EH (cell line): ENCODE results near the gene FGD5.

Experiments
- DNase-seq: peaks from one replicate; pipeline ENCODE4 v3.0.0-alpha.2; 2015; ENCODE audit warnings: low read depth

FGD5 gene

GRCh38 chr3:14905055-14905657 is 86.4 kb downstream of the FGD5 start:
- no peak for DNase-seq

- DNase-seq = no peak
Observed at GRCh38 chr3:14906355-14906971, 87.7 kb downstream of the FGD5 start.

GRCh38 chr3:14907043-14907966 is 88.5 kb downstream of the FGD5 start:
- no peak for DNase-seq

DNA sequence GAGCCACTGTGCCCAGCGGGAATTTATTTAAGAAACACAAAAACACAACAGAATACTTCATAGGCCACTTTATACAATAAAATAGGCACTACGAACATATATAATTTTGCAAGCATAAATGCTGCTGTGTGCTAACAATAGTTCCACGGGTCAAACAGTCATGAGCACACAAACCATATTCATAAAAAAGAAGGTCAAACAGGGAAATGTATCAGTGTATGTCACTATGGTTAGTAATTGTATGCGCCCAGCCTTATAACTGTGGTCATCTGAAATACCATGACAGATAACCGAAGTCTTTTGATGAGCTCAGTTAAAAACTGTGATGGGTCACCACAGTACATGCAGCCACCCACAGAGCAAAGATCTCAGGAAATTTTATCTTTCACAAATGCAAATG is 90.5 kb downstream of the FGD5 start:
- no peak for DNase-seq

DNA sequence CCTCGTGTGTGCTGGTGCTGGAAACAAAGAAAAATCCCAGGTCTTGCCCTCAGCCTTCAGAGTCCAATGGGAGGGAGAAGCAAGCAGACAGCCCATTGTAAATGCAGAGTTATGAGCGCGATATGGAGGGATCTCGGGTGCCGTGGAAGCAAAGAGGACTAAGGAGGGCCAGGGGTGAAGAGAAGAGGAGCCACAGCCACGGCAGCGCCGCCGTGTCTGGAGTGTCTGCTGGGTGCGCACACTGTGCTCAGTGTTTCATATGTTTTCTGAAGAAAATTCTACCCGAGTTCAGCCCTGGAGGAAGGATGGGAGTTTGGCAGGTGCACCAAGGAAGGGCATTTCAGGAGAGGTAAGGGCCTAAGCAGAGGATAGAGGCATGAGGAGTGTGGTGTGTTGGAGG is 92.9 kb downstream of the FGD5 start:
- no peak for DNase-seq

DNA sequence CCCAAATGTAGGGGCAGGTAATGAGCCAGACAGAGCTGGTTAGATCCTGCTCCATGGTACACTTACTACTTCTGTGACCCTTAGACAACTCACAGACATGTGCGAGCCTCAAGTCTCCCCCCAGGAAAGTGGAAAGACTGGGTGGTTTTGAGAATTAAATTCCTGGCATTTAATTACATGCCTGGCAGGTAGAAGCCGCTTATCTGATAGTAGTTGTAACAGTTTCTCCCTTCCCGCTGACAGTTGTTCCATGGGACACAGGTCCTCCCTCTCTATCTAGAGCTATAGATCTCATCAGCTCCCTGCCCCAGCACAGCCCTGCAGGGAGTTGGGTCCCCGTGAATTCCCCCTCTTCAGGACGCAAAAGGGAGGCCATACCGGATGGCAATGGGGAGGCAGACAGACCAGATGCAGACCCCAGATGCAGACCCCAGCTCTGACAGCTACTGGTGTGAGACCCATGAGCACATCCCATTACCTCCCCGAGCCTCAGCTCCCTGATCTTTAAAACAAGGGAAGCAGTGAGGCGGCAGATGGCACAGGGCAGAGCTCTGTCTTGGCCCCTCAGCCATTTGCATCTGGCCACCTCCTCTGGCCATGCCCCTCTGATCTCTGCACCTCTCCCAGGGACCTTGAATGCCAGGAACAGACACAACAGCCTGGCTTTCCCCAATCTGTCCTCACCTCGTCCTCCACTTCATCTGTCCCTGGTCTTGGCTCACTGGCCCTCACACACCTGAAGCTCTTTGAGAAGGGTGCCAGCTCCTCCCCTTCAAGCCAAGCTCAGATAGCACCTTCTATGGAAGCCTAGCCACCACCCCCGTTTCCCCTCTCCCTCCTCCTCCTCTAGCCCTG is 94.5 kb downstream of the FGD5 start:
- no peak for DNase-seq

GRCh38 chr3:14913926-14914778 is 95.4 kb downstream of the FGD5 start:
- DNase-seq = no peak

- DNase-seq = no peak
Observed at GRCh38 chr3:14914779-14915117, 96.0 kb downstream of the FGD5 start.

DNA sequence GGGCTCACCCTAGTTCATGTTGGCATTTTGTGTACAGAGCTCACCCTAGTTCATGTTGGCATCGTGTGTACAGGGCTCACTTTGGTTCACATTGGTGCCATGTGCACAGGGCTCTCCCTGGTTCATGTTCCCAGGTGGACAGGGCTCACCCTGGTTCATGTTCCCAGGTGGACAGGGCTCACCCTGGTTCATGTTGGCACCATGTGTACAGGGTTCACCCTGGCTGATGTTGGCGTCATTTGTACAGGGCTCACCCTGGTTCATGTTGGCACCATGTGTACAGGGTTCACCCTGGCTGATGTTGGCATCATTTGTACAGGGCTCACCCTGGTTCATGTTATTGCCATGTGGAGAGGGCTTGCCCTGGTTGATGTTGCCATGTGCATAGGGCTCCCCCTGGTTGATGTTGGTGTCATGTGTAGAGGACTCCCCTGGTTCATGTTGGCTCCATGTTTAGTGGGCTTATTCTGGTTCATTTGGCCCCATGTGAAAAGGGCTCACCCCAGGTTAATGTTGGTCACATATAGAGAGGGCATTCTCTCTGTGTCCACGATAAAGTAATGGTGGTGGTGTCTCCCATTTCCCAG is 97.0 kb downstream of the FGD5 start:
- DNase-seq = no peak

DNA sequence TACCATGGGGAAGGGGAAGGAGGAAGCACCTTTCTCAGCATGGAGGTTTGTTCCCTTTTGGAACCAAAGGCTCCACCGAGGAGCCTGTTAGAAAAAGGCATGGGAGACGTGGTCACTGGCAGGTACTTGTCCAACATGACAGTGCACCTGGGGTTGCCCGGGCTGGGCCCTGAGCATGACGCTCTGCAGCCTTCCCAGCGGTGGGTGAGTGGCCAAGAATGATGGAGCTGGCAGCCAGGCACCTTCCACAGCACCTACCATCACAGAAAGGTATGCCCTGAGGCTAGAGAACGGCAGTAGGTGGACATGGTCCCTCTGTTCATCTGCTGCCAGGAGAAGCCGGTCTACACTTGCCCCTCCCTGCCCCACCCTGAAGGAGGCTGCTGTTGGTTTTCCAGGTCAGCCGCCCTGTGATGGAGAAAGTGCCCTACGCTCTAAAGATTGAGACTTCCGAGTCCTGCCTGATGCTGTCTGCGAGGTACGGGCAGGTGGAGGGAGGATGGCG is 99.6 kb downstream of the FGD5 start:
- DNase-seq = no peak

- no peak for DNase-seq
Observed at GRCh38 chr3:14920536-14920935, 101.8 kb downstream of the FGD5 start.

GRCh38 chr3:14921034-14921616 is 102.4 kb downstream of the FGD5 start:
- DNase-seq = peak; percentile 87

- DNase-seq = peak; percentile 4
Observed at GRCh38 chr3:14921811-14922705, 103.3 kb downstream of the FGD5 start.

DNA sequence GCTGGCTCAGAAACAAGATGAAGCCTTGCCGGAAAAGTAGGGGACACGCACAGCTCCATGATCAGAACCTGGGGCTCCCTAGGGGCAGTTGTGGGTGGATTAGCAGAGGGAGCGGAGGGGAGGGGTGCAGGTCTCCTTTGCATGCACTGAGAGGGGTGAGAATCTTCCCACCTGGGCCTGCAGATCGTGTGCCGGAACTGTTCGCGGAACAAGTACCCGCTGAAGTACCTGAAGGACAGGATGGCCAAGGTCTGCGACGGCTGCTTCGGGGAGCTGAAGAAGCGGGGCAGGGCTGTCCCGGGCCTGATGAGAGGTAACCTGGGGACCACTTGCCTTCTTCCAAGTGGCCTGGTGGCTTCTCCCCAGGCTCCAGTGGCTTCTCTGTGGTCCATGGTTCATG is 104.1 kb downstream of the FGD5 start:
- no peak for DNase-seq

- DNase-seq = no peak
Observed at GRCh38 chr3:14923476-14923875, 104.7 kb downstream of the FGD5 start.

DNA sequence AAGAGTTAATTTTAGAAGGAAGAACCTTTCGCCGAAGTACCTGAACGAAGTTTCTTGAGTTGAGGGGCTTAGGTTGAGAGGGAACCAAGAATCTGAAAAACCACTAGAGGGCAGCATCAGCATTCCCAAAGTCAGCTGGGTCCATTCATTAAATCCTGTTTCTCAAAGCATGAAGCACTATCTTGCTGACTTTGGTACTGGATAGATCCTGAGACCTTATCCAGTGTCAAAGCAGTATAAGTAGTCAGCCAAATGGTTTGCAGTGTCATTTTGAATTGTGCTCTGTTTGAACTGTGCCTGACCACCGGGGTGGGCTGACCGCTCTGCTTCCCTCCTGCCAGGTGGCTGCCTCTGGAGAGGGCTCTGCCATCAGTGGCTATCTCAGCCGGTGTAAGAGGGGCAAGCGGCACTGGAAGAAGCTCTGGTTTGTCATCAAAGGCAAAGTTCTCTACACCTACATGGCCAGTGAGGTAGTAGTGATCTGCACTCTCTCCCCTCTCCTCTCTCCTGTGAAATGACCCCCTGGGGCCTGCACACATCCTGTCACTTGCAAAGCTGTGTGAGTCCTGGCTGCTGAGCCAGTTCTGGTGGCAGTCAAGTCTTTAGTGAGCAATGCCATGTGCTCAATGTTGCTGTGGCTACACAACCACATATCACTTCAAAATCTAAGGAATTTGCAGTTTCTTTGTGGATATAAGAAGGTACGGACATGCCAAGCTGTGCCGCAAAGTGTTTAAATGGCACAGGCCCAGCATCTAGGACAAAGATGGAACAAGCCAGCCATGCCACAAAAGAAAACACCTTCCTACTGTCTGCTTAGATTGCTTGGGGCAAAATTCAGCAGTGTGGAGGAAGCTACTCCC is 107.2 kb downstream of the FGD5 start:
- DNase-seq = peak; percentile 68

DNA sequence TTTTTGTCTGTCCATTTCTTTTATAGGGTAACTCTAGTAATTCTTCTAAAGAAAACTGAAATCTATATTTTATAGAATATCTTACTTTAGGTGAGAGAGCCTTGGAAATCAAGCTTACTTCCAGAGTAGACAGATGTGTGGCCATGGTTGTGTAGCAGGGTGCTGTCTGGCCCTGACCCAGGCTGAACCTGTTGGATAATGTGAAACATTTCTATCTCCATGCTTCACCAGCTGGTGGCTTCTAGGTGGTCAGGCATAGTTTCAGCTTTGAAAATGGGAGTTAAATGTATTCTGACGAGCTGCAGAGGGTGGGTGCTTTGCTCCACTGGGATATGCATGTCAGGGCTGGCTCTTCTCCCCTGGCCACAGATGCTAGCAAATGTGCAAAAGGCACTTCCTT is 107.8 kb downstream of the FGD5 start:
- DNase-seq = no peak

DNA sequence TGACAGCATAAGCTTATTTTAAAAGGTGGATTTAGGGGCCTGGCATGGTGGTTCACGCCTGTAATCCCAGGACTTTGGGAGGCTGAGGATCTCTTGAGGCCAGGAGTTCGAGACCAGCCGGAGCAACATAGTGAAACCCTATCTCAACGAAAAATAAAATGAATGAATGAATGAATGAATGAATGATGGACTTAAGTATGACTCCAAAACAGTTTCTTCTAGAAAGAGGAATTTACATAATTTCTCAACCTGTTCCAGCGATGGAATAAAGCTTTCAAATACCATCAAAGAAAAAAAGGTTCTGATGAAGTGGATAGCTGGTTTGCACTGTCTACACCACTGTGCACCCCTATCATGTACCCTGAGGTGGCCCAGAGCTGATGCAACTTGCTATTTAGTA is 108.5 kb downstream of the FGD5 start:
- DNase-seq = no peak
